NCI-H524 (cell line): Measurements from ENCODE around the gene GORASP2.

Experiments used
- DNase-seq, 2 experiments: peaks; one replicate each; lab custom pipeline; 2025; lab: John Stamatoyannopoulos, UW

Gene GORASP2

DNA sequence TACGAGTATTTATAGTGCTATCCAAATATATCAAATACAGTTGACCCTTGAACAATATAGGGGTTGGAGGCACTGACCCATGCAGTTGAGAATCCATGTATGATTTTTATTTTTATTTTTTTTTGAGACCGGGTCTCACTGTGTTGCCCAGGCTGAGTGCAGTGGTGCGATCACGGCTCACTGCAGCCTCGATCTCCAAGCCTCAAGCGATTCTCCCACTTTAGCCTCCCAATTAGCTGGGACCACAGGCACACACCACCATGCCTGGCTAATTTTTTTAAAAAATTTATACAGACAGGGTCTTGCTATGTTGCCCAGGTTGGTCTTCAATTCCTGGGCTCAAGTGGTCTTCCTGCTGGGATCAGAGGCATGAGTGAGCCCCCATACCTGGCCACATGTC is 70.6 kb downstream of the GORASP2 start:
- no peak for DNase-seq

- no peak for DNase-seq
Observed at GRCh38 chr2:171004363-171004762, 75.3 kb downstream of the GORASP2 start.

GRCh38 chr2:171004833-171005232 is 75.8 kb downstream of the GORASP2 start:
- no peak for DNase-seq

DNA sequence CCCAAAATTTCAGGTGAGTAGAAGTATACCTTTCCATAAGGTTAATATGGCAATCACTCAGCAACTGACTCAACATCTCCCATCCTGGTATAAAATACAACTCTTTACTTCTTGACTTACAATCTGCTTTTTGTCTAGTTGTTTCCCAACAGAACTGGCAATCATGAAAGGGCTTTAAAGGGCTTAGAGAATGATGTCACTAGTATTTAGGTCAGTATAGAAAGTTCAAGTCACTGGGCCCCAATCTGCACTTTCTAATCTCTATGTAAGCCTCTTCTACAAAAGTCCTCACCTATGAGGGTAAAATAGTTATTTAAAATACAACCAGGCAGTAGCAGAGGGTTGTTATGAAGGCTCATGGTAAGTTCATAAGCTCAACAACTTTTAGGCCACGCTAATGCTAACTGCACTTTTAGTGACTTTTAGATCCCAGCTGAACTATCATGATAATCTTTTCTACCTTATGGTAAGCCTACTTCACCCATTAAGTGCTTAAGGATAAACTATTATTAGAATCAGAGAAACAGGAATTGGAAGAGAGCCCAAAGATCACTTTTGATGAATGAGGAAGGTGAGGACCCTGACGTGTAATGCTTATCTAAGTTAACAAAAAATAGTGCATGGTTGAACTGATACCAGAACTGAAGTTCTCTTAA is 79.6 kb downstream of the GORASP2 start:
- no peak for DNase-seq

GRCh38 chr2:171009386-171009785 is 80.3 kb downstream of the GORASP2 start:
- DNase-seq: no peak

- DNase-seq: no peak
Observed at GRCh38 chr2:171013851-171014250, 84.8 kb downstream of the GORASP2 start.

DNA sequence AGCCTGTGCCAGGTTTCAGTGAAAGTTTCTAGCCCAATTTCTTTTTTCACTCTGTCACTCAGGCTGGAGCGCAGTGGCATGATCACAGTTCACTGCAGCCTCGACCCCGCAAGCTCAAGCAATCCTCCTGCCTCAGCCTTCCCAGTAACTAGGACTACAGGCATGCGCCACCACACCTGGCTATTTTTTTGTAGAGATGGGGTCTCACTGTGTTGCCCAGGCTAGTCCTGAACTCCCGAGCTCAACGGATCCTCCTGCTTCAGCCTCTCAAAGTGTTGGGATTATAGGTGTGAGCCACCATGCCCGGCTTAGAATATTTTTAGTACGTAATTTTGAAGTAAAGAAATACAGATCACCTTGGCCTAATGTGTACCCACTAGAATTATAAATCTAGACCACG is 87.1 kb downstream of the GORASP2 start:
- no peak for DNase-seq
